Stomach (tissue), 4 donors: ENCODE measurements around the gene TRIM63.

Experiments used
- CTCF ChIP-seq, 7 experiments: fragments of 450-650 bp in 4 of 7; fragments of 200-600 bp in 3 of 7; sonication (generic) in 3 of 7; IDR thresholded peaks; one replicate each; pipeline ENCODE4 v1.5.1; 2016 to 2019; ENCODE audit warnings: antibody characterized with exemption in 7 of 7, control low read depth in 2 of 7, mild to moderate bottlenecking in 1 of 7
- POLR2A ChIP-seq, 4 donors: fragments of 450-650 bp; IDR thresholded peaks; one replicate each; pipeline ENCODE4 v1.6.1; 2016; ENCODE audit warnings: antibody characterized with exemption in 4 of 4, control low read depth in 2 of 4, mild to moderate bottlenecking in 1 of 4, moderate library complexity in 1 of 4

GRCh38 chr1:26082020-26082350 is 14.6 kb upstream of the TRIM63 start:
- TF ChIP-seq POLR2A (IDR thresholded peaks at IDR 0.05), result no peak
- TF ChIP-seq CTCF (IDR thresholded peaks at IDR 0.05), result no peak
